GM19467 (cell line): ENCODE measurements around the gene AGTR1.
"Not testable (repeated sequence)": the region's sequence is repeated elsewhere in the genome, so short reads cannot be mapped to it uniquely, and the experiment has no call there.

Experiments used
- ATAC-seq: cut with Tn5 transposase; IDR thresholded peaks from one replicate; pipeline ENCODE4 v1.9.1; 2021; ENCODE audit warnings: mild to moderate bottlenecking, moderate library complexity; ENCODE audit not compliant: unreplicated experiment

Gene AGTR1

GRCh38 chr3:148717885-148718561 is 20.3 kb downstream of the AGTR1 start:
- ATAC-seq, result no peak

- no peak for ATAC-seq
Observed at GRCh38 chr3:148718982-148719862, 21.5 kb downstream of the AGTR1 start.

GRCh38 chr3:148720873-148721272 is 23.2 kb downstream of the AGTR1 start:
- no peak for ATAC-seq

GRCh38 chr3:148723631-148724030 is 25.9 kb downstream of the AGTR1 start:
- ATAC-seq, result no peak

GRCh38 chr3:148727231-148727630 is 29.5 kb downstream of the AGTR1 start:
- ATAC-seq, result peak; percentile 67

GRCh38 chr3:148728753-148729152 is 31.1 kb downstream of the AGTR1 start:
- ATAC-seq, result no peak

GRCh38 chr3:148729476-148730055 is 31.9 kb downstream of the AGTR1 start:
- ATAC-seq, result no peak

- ATAC-seq, result no peak
Observed at GRCh38 chr3:148730676-148731075, 33.0 kb downstream of the AGTR1 start.

- peak; percentile 53 for ATAC-seq
Observed at GRCh38 chr3:148735597-148735996, 37.9 kb downstream of the AGTR1 start.

- no peak for ATAC-seq
Observed at GRCh38 chr3:148736086-148736485, 38.4 kb downstream of the AGTR1 start.

GRCh38 chr3:148737104-148737530 is 39.4 kb downstream of the AGTR1 start:
- no peak for ATAC-seq

GRCh38 chr3:148739720-148740119 is 42.0 kb downstream of the AGTR1 start:
- ATAC-seq, result no peak

- ATAC-seq, result no peak
Observed at GRCh38 chr3:148740291-148740690, 42.6 kb downstream of the AGTR1 start.

- ATAC-seq, result no peak
Observed at GRCh38 chr3:148741219-148741618, 43.5 kb downstream of the AGTR1 start.

- no peak for ATAC-seq
Observed at GRCh38 chr3:148742118-148742517, 44.4 kb downstream of the AGTR1 start.

- ATAC-seq, result no peak
Observed at GRCh38 chr3:148746053-148746452, 48.4 kb downstream of the AGTR1 start.

- no peak for ATAC-seq
Observed at GRCh38 chr3:148748283-148748682, 50.6 kb downstream of the AGTR1 start.

GRCh38 chr3:148750296-148750695 is 52.6 kb downstream of the AGTR1 start:
- ATAC-seq, result no peak

GRCh38 chr3:148751461-148751860 is 53.8 kb downstream of the AGTR1 start:
- ATAC-seq, result no peak

- ATAC-seq, result not testable (repeated sequence)
Observed at GRCh38 chr3:148753385-148753784, 55.7 kb downstream of the AGTR1 start.

GRCh38 chr3:148755570-148755969 is 57.9 kb downstream of the AGTR1 start:
- no peak for ATAC-seq

- ATAC-seq, result no peak
Observed at GRCh38 chr3:148756311-148756710, 58.6 kb downstream of the AGTR1 start.
